ENCODE results near the gene TCP11.

The TCP11 gene

DNA sequence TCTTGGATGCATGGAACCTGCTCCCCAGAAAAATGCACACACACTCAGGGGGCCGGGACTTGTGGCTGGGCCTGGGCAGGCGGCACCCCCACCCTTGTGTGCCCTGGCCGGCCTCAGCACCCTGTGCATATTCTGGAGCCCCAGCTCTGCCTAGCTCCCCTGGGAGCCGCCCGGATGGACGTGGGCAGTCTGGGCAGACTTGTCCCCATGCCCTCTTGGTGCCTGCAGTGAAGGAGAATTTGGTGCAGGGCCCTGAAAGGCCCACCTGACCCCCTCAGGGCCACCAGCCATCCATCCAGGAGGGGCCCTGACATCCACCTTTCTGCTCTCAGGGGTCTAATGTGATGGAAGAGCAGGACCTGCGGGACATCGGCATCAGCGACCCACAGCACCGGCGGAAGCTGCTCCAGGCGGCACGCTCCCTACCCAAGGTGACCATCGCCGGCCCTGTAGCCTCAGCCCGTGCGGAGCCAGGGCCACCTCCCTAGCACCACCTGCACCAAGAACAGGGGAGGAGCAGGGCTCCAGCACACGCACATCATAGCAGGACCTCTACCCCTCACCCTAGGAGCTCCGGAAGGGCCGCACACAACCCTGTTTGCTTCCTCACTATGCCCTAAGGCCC is 62.8 kb downstream of the TCP11 start:
- Histone ChIP-seq H3K27me3 (ENCODE audit: control insufficient read depth, low read length) (no peaks in the 10 kb centered on the region), H3K79me2 (ENCODE audit: control insufficient read depth, low read length) (no peaks in the 10 kb centered on the region), H3F3A (ENCODE audit: control insufficient read depth, insufficient read depth) (no peaks in the 10 kb centered on the region), H3K4me3 (ENCODE audit: low read length) (no peak overlapping the region), H3K27ac (ENCODE audit: low read depth, low read length) (no peak overlapping the region), H4K20me1 (ENCODE audit: control insufficient read depth, insufficient read depth, low read depth, low read length) (no peaks in the 10 kb centered on the region), H3K4me1 (ENCODE audit: control insufficient read depth, low read length) (no peaks in the 10 kb centered on the region), H3K9me3 (ENCODE audit: control insufficient read depth, insufficient read depth, low read length) (no peaks in the 10 kb centered on the region), H3K9me2 (replicated peaks; ENCODE audit: control insufficient read depth, low read length) (no peaks in the 10 kb centered on the region), H3K4me2 (ENCODE audit: low read length) (no peak overlapping the region), H3K36me3 (ENCODE audit: control insufficient read depth, low read length) (no peaks in the 10 kb centered on the region)
- TF ChIP-seq CTCF (IDR thresholded peaks at IDR 0.05; ENCODE audit: low read depth, low read length, poor library complexity, severe bottlenecking): no peak
- TF ChIP-seq EZH2phosphoT487 (IDR thresholded peaks at IDR 0.05; ENCODE audit: borderline replicate concordance, low read length): no peak

DNA sequence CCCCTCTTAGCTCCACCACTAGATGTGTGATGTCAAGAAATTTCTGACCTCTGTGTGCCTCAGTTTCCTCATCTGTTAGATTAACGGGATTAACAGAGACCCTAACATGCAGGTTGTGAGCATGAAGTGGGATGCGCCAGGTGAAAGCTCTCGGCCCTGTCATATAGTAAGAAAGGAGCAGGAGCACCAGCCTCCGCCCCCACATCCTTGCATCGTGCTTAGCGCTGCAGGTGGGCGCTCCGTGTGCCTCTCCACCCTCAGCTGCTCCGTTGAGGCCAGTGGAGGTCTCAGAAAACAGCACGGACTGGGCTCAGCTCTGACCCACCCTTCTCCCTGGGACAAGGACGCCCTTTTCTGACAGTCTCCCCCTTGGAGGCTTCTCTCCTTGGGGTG is 63.4 kb downstream of the TCP11 start:
- Histone ChIP-seq H3K27me3 (ENCODE audit: control insufficient read depth, low read length) (no peaks in the 10 kb centered on the region), H3F3A (ENCODE audit: control insufficient read depth, insufficient read depth) (no peaks in the 10 kb centered on the region), H3K27ac (ENCODE audit: low read depth, low read length) (no peak overlapping the region), H3K4me2 (ENCODE audit: low read length) (no peak overlapping the region), H3K4me1 (ENCODE audit: control insufficient read depth, low read length) (no peaks in the 10 kb centered on the region), H3K36me3 (ENCODE audit: control insufficient read depth, low read length) (no peaks in the 10 kb centered on the region), H3K9me2 (replicated peaks; ENCODE audit: control insufficient read depth, low read length) (no peaks in the 10 kb centered on the region), H4K20me1 (ENCODE audit: control insufficient read depth, insufficient read depth, low read depth, low read length) (no peaks in the 10 kb centered on the region), H3K79me2 (ENCODE audit: control insufficient read depth, low read length) (no peaks in the 10 kb centered on the region), H3K9me3 (ENCODE audit: control insufficient read depth, insufficient read depth, low read length) (no peaks in the 10 kb centered on the region), H3K4me3 (ENCODE audit: low read length) (no peak overlapping the region)
- TF ChIP-seq CTCF (IDR thresholded peaks at IDR 0.05; ENCODE audit: low read depth, low read length, poor library complexity, severe bottlenecking): no peak

DNA sequence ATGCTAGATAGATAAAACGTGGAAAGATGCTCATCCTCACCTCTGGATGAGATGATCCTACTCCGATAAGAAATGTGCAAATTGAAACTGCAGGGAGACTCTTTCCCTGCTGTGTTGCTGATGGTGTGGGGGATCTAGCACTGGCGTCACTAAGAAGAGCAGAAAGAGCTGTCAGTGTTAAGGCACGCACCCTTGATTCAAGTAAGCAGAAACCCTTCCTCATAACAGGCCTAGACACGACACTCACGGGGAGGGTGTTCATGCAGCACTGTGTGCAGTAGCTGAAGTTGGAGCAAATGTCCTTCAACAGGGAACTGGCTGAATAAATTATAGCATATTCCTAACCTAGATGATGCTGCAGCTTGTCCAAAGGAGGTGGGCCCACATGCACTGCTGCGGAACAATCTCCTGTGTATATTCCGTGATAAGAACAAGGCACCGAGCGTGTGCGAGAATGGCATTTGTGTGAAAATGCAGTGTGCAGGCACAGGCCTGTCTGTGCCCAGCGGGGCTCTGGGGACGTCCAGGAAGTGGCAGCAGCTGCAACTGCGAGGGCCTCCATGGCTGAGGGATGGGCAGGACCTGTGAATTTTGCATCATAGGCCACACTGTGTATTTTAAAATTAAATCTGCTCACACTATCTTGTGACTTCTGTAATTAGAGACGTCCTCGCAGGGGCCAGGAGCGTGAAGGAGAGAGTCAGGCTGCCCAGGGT is 64.0 kb downstream of the TCP11 start:
- H3K27me3 ChIP-seq (ENCODE audit: control insufficient read depth, low read length): no peaks in the 10 kb centered on the region
- no peaks in the 10 kb centered on the region for H3K79me2 ChIP-seq (ENCODE audit: control insufficient read depth, low read length)
- no peaks in the 10 kb centered on the region for H3K9me2 ChIP-seq (replicated peaks; ENCODE audit: control insufficient read depth, low read length)
- H3K4me1 ChIP-seq (ENCODE audit: control insufficient read depth, low read length): no peaks in the 10 kb centered on the region
- H3K4me2 ChIP-seq (ENCODE audit: low read length): no peak overlapping the region
- no peak overlapping the region for H3K4me3 ChIP-seq (ENCODE audit: low read length)
- no peak overlapping the region for H3K27ac ChIP-seq (ENCODE audit: low read depth, low read length)
- H3F3A ChIP-seq (ENCODE audit: control insufficient read depth, insufficient read depth): no peaks in the 10 kb centered on the region
- no peaks in the 10 kb centered on the region for H3K9me3 ChIP-seq (ENCODE audit: control insufficient read depth, insufficient read depth, low read length)
- no peaks in the 10 kb centered on the region for H4K20me1 ChIP-seq (ENCODE audit: control insufficient read depth, insufficient read depth, low read depth, low read length)
- TF ChIP-seq CTCF (IDR thresholded peaks at IDR 0.05; ENCODE audit: low read depth, low read length, poor library complexity, severe bottlenecking) (no peak), EZH2phosphoT487 (IDR thresholded peaks at IDR 0.05; ENCODE audit: borderline replicate concordance, low read length) (no peak)
- no peaks in the 10 kb centered on the region for H3K36me3 ChIP-seq (ENCODE audit: control insufficient read depth, low read length)

All from DOHH2 (cell line).